OCI-M2 (cell line): ENCODE results near the gene TANC1.

ENCODE experiments used
- DNase-seq: peaks from one replicate; lab custom pipeline; 2025; ENCODE audit not compliant: unreplicated experiment; lab: John Stamatoyannopoulos, UW

The TANC1 gene

DNA sequence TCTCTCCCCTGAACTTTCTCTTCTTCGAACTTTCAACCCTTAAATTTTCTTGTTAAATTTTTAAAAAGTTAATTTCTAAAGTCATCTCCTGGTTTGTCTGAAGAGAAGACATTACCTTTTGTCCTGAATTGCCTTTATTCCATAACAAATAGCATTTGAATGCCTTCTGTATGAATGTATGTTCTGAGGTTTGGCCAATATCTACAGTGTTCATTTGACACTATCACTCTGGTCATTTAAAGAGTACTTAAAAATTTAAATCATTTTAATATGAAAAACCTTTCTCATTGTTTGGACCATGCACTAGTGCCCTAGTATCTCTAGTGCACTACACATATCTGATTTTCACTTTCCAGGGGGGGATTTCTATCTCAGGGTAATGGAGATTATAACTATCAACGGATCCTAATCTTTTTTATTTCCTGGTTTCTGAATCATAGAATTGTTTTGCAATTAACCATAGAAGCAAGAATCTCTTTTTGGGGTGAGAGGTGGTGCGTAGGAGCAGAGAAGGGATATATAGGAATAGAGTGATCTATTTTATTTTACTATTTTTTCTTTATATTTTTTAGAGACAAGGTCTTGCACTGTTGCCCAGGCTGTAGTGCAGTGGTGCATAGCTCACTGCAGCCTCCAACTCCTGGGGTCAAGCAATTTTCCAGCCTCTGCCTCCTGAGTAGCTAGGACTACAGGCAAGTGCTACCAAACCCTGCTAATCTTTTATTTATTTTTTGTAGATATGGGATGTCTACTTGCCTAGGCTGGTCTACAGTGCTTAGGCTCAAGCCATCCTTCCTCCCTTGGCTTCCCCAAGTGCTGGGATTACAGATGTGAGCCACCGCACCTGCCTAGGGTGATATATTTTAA is 25.5 kb downstream of the TANC1 start:
- DNase-seq, result no peak

DNA sequence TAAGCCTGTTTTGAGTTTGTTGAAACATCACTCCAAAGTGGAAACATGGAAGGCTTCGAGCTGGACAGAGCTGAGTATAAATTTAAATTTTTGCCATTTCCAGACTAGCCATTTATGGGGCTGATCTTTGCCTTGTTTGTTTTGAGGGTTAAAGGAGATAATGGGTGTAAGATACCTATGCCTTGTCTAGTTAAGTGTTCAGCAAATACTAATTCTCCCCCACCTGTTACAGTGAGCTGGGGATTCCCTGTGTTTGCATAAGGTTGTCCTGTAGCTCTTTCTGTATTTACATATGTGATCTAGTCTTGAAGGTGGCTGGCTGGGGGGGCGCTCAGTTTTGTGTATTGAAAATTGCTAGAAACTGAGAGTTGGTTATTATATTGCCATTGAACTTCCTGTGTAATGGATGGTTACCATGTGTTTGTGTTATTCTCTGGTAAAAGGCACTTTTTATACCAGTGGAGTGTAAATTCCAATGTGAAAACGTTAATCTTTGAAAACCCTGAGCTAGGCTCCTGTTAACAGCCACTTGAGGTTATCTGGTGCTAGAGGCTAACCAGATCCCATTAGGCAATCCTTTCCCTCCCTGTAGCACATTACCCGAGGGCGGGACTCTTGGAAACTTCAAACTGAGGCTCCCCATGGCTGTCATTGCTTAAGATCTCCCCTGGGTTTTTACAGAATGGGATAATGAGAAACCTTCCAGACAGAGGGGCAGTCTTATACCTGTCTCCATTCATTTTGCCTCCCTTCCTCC is 26.7 kb downstream of the TANC1 start:
- DNase-seq, result no peak

DNA sequence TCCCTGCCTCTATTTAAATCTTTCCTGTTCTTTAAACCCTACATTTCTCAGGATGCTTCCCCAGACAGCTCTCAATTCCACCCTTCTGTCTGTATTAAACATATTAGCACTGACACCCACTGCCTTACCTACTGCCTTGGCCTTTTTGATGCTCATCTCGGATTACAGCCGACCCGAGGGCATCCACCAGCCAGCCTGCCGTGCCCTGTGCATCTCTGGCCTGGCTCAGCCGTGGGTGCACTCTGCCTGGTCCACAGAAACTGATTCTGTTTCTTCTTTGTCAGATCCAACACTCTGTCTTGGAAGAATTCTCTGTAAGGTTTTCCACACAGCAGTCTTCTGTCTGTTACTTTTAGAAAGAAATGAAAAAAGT is 27.2 kb downstream of the TANC1 start:
- no peak for DNase-seq

DNA sequence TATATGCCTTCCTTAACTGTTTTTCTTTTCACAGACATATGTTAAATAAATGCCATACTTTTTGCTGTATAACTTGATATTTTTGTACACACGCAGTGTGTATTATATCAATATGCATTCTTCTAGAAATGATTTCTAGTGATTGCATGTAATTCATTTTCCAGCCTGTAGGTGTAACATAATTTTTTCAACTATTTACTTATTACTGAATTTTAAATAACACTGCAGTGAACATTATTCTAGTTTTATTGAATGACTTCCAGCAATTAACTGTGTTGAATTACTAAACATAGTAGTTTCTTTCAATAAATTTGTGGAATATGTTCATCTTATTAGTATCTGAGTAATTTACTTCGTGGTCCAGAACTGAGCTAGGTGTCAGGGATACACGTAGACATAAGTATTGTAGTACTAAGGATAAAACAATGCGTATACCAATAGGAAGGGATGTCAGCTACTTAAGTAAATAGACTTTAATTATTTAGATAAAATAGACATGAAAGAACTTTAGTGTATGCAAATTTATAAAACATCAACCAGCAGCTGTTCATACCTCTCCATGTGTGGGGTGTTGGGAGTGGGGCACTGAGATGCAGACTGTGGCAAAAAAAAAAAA is 28.0 kb downstream of the TANC1 start:
- no peak for DNase-seq

DNA sequence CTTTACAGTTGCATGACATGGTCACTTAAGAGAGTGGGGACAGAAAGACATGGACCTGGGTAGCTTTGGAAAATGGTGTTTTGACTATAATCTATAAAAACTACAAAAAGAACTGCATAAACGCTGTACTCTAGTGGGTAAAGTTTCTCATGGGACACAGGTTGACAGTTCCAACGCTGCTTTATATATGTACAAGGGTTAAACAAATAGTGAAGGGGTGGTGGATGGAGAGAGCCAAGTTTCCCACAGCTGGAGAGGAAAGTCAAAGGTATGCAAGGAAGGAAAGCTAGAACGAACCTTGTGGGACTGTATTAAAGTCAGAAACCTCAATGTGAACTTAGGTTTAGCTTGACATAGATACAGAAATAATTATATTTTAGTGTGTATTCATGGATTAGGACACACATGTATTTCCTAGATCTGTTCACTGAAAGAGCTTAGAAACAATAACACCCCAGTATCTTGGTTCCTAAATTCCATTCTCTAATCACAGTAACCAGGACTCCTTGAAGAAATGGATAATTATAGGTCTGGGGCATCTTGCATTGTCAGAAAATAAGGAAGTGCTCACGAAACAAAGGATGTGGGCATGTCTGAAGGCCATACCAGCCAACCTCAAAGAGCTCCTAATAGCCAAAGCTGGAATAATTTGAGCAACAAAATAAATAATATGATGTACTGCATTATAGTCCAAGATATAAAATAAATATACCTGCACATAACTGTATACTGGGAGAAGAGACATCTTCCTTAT is 28.8 kb downstream of the TANC1 start:
- DNase-seq, result no peak

DNA sequence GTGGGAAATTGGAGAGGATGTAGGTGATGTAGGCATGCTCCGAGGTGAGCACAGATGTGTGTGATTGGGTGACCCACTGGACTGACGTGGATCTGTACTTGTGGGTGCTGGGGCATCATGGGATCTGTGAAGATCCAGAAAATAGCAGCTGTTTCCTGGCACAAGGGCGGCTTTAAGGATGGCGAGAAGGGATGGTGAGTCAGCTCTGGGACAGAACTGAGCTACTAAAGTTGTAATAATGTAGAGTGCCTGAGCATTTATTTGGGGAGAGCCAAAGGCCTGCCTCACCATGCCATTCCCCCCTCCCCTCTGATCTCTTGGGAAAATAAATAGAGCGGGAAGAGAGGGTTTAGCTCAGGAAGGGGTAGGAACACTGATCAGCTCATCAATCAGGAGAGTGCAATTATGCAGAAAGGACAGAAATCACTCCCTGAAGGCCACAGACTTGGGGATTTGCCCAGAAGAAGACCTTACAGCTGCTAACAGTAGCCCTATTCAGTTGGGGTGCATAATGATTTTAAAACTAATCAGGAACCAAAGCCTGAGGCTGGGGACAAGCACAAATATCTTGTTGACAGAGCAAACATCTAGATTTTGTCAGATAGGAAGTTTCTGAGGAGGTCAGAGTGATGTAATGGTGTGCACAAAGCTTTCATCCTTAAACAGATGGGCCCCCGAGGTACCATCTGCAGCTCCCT is 30.3 kb downstream of the TANC1 start:
- DNase-seq, result no peak

DNA sequence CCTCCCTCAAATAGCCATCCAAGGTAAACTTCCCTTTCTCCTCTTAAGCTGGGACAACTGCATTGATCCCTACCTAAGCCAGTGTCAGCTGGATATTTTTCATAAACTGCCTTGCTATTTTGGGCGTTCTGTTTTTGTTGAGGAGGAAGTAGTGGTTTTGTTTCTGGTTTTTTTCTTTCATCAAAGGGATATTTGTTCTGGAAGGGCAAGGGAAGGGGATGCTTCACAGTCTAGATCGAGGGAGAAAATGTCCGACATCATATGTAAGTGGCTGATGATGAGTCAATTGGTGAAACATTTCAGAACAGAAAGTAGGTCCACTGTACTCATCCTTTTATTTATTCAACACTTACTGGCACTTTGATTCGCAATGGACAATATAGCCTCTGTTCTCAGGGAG is 31.0 kb downstream of the TANC1 start:
- DNase-seq, result no peak

DNA sequence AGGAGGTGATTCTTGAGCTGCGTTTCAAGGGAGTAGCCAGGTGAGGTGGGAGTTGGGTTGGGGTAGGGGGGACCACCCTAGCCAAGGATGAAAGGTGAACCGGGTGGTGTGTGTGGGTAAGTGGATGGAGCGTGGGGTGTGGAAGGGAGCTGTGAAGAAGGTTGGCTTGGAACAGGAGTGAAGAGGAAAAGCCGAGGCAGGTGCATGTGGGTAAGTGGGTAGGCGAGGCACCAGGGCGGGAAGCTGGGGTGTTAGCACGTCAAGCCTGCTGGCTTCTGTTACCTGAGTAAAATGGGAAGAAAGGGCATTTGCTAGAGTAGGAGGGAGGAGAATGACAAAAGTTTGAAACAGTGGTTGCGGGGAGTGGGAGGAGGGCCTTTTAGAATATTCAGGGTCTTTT is 31.6 kb downstream of the TANC1 start:
- no peak for DNase-seq

DNA sequence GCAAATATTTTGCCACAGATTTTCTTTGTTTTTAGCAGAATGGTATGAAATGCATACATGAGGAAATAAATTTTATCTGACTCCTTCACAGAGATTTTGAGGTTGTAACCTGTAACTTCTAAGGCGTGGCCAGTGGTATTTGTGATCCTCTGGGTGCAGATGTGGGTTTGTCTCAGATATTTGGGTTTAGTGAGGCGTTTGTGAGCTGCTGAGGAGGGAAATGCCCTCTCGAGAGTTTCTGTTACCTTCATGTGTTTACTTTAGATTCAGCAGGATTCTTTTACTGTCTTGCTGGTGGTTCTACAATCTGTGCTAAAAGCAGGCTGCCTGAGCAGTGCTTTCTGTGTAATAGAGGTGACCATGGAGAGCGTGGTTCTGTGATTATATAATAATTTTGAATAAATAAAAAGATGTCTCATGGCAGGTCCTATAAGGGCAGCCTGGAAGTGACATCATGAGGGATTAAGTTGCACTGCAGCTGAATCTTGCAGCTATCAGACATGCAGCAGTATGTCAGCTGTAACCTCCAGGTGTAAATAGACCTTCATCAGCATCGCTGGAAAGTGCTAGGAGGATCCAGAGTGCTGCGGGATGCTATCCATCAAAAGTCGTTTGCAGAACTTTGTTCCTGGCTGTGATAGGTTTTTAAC is 34.1 kb downstream of the TANC1 start:
- DNase-seq, result no peak

DNA sequence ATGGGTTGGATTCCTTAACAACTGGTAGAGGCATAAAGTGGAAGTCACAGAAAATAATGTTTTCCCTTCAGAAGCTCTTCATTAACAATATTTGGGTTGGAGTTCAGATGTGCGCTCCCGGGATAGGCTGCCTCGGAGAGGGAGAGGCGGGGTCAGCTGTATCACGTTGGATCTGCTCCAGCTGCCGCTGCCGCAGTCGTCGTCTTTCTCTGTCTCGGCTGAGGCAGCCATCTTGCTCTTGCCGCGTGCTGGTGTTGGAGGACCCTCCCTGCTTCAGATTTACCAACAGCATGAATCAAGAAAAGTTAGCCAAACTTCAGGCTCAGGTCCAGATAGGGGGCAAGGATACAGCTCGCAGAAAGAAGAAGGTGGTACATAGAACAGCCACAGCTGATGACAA is 35.1 kb downstream of the TANC1 start:
- no peak for DNase-seq

DNA sequence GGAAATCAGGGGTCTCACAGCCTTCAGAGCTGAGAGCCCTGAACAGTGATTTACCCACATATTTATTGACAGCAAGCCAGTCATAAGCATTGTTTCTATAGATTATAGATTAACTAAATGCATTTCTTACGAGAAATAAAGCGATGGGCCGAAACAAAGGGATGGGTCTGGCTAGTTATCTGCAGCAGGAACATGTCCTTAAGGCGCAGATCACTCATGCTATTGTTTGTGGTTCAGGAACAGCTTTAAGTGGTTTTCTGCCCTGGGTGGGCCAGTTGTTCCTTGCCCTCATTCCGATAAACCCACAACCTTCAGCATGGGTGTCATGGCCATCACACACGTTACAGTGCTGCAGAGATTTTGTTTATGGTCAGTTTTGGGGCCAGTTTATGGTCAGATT is 36.4 kb downstream of the TANC1 start:
- no peak for DNase-seq

DNA sequence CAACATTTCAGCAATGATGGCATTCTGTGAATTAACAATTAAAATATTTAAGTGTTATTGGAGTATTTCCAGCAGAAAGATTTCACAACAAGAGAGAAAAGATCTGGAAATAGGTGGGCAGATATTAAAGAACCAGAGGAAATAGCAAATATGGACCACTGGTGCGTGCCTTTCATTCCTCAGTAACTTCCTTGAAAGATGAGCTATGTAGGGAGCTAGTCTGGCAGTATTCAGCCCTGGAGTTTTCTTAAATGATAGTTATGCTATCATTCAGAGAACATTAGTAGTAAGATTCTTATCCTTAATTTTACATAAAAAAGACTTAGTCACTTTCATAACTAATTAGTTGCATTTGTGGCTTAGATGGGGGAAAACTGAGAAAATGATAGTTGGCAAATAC is 41.5 kb downstream of the TANC1 start:
- no peak for DNase-seq

DNA sequence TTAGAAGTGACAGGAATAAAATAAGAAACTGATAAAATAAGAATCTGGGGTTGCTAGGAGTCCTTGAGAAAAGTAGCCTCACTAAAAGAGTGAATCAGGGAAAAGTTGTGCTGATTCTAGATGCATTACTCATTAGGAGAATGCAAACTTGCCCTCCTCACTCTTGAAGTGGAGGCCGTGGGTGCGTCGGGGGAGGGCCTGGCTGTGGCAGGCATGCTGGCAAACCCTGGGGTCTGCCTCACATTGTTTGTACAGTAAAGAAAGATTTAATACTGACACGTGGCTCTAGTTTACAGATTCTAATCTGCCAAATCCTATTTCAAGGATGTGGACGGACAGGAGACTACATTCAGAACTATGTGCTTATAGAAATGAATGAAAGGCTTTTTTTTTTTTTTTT is 41.9 kb downstream of the TANC1 start:
- no peak for DNase-seq

DNA sequence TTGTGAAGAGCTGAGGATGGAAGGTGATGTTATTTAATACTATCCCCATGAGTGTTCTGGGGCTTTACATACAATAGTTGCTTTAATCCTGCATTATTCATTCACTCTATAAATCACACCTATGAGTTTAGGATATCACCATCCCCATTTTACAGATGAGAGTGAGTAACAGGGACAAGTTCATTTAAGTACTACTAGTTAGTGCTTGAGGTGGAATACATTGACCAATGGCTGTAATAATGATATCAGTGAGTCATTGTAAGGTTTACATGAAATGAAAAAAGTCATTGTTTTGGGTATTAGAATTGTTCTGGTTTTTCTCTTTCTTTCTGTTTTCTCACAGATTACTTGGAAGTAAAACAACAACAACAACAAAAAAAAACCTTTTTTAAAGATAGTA is 42.5 kb downstream of the TANC1 start:
- no peak for DNase-seq

DNA sequence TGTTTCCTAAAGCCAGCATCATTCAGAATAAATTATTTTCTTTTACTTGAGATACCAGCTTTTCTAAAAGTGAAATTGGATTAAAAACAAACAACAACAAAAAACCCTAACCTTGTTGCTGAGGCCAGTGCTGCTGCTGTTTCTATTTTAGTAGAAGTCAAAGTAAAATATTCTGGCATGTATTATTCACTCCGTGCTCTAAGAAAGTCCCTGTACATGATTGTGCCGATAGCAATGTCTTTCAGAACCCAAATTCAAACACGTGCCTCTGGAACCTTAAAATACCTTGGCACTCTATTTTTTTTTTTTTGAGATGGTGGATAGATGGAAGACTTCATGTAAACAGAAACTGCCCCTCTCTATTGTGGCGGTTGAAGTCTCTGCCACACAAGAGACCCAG is 43.7 kb downstream of the TANC1 start:
- no peak for DNase-seq

DNA sequence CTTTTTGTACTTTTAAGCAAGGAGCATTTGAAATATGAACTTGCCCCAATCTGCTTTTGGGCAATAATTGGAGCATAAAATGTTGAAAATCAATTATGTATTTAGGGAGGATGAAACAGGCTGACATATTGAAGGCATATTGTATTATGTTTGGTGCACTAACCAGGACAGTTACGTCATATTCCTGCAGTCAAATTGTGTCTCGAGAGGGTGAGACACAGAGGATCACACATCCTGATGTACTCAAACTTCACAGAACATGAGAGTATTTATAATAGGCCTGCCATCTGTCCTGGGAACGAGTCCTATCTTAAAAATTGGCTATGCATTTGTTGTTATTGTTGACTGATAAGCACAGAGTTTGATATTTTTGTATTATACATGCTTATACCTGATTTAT is 44.7 kb downstream of the TANC1 start:
- no peak for DNase-seq

DNA sequence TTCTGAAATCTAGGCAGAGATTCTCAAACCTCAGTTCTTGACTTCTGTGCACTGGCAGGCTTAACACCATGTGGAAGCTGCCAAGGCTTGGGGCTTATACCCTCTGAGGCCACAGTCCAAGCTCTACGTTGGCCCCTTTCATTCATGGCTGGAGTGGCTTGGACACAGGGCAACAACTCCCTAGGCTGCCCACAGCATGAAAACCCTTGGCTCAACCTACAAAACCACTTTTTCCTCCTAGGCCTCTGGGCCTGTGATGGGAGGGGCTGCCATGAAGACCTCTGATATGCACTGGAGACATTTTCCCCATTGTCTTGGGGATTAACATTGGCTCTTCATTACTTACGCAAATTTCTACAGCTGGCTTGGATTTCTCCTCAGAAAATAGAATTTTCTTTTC is 46.7 kb downstream of the TANC1 start:
- DNase-seq, result no peak

DNA sequence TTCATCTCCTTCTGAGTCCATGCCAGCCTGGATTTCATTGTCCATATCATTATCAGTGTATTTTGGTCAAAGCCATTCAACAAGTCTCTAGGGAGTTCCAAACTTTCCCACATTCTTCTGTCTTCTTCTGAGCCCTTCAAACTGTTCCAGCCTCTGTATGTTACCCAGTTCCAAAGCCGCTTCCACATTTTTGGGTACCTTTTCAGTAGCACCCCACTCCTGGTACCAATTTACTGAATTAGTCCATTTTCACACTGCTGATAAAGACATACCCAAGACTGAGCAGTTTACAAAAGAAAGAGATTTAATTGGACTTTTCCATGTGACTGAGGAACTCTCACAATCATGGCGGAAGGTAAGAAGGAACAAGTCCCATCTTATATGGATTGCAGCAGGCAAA is 47.4 kb downstream of the TANC1 start:
- no peak for DNase-seq

DNA sequence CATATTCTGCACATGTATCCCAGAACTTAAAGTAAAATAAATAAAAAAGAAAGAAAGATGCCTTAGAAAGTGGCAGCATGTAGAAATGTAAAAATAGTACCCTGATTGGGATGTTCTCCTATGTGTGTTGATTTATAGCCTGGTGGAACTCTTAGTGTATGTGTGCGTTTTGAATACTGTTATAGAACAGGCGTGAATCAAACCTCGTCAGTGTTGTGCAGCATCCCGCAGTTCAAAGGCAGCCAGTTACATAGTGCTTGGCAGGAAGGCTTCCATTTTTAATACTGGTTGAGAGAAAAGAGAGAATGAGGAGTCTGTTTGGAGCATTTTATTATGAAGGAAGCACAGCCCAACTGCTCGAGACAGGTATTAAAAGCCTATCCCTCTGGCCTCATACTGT is 49.4 kb downstream of the TANC1 start:
- no peak for DNase-seq

DNA sequence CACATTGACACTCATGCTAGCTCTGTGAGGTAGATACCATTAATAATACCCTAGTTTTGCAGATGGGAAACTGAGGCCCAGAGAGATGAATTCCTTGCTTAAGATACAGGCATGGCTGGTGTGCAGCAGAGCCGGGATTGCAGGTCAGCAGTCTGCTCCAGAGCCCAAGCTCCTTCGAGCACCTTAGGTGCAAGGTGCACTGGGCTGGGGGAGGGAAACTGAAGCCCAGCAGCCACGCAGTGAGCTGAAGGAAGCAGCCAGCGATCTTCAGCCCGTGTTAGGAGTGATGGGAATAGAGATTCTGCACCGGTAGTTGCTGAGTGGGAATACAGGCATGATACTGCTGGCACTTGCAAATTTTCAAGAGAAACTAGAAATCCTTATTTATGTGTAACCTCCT is 50.6 kb downstream of the TANC1 start:
- DNase-seq, result no peak
